Activated CD4-positive, alpha-beta T cell treated with anti-CD3 and anti-CD28 coated beads, Interleukin-2, amount 50 U/mL, for 24 hours (primary cell): ENCODE results near the gene MAN1C1.

Source experiments
- DNase-seq, 2 donors: peaks; one replicate each; pipeline ENCODE4 v3.0.0-alpha.2; 2020; ENCODE audit warnings: low read depth in 1 of 2, low spot score in 1 of 2

MAN1C1 gene

GRCh38 chr1:25676488-25676887, 59.9 kb downstream of the MAN1C1 start:
- no peak for DNase-seq

- DNase-seq = no peak
Observed at GRCh38 chr1:25677193-25677773, 60.7 kb downstream of the MAN1C1 start.

- DNase-seq = no peak
Observed at GRCh38 chr1:25679171-25679570, 62.6 kb downstream of the MAN1C1 start.

- DNase-seq = no peak
Observed at GRCh38 chr1:25680701-25681100, 64.1 kb downstream of the MAN1C1 start.

GRCh38 chr1:25682059-25682601, 65.5 kb downstream of the MAN1C1 start:
- no peak for DNase-seq

- DNase-seq = no peak
Observed at GRCh38 chr1:25683177-25683576, 66.6 kb downstream of the MAN1C1 start.

GRCh38 chr1:25683731-25684130, 67.1 kb downstream of the MAN1C1 start:
- no peak for DNase-seq

- no peak for DNase-seq
Observed at GRCh38 chr1:25684216-25684965, 67.8 kb downstream of the MAN1C1 start.

- DNase-seq = no peak
Observed at GRCh38 chr1:25685211-25685750, 68.7 kb downstream of the MAN1C1 start.

GRCh38 chr1:25685938-25686665, 69.5 kb downstream of the MAN1C1 start:
- no peak for DNase-seq

GRCh38 chr1:25687221-25688017, 70.8 kb downstream of the MAN1C1 start:
- DNase-seq = no peak

GRCh38 chr1:25688390-25689119, 72.0 kb downstream of the MAN1C1 start:
- DNase-seq = no peak

- no peak for DNase-seq
Observed at GRCh38 chr1:25689686-25690381, 73.2 kb downstream of the MAN1C1 start.

GRCh38 chr1:25690396-25690956, 73.9 kb downstream of the MAN1C1 start:
- no peak for DNase-seq

GRCh38 chr1:25691211-25691610, 74.6 kb downstream of the MAN1C1 start:
- no peak for DNase-seq

- DNase-seq = no peak
Observed at GRCh38 chr1:25692560-25692959, 76.0 kb downstream of the MAN1C1 start.

GRCh38 chr1:25694167-25695007, 77.8 kb downstream of the MAN1C1 start:
- DNase-seq = no peak

GRCh38 chr1:25695090-25695770, 78.6 kb downstream of the MAN1C1 start:
- no peak for DNase-seq
